DND-41 (cell line): ENCODE results near the gene FOXN3.

Experiments used
- ATAC-seq: fragments of 200-7000 bp; cut with Tn5 transposase; 3 replicates; pipeline ENCODE4 v1.9.1; 2021; ENCODE audit warnings: low read depth; ENCODE audit not compliant: insufficient read depth
- DNase-seq: peaks from one replicate; pipeline ENCODE4 v3.0.0-alpha.2; 2020
- H2AFZ ChIP-seq: 2 replicates; pipeline ENCODE4 v1.6.0; 2012; ENCODE audit warnings: low read depth, low read length
- H3K27ac ChIP-seq: 2 replicates; pipeline ENCODE4 v1.5.1; 2012; ENCODE audit warnings: low read length, inconsistent platforms
- H3K27me3 ChIP-seq: fragments of 200-600 bp; sonication (generic); 2 replicates; pipeline ENCODE4 v1.6.0; 2012; ENCODE audit warnings: low read length, mild to moderate bottlenecking, inconsistent platforms; ENCODE audit not compliant: insufficient read depth, poor library complexity
- H3K36me3 ChIP-seq: 2 replicates; pipeline ENCODE4 v1.5.1; 2012; ENCODE audit warnings: low read length, inconsistent platforms; ENCODE audit not compliant: insufficient read depth
- H3K4me1 ChIP-seq: 2 replicates; pipeline ENCODE4 v1.5.1; 2012; ENCODE audit warnings: mild to moderate bottlenecking, low read length; ENCODE audit not compliant: insufficient read depth
- H3K4me2 ChIP-seq: 2 replicates; pipeline ENCODE4 v1.6.0; 2012; ENCODE audit warnings: mild to moderate bottlenecking, moderate library complexity, low read length, inconsistent platforms; ENCODE audit not compliant: insufficient read depth
- H3K4me3 ChIP-seq, 2 experiments: fragments of 200-600 bp in 1 of 2; shearing (Covaris generic) in 1 of 2; 2 replicates each; pipeline ENCODE4 v1.5.1; 2012 to 2016; ENCODE audit warnings: inconsistent platforms in 2 of 2, low read length in 2 of 2, mild to moderate bottlenecking in 2 of 2, low read depth in 1 of 2, moderate library complexity in 1 of 2
- H3K79me2 ChIP-seq: 2 replicates; pipeline ENCODE4 v1.6.0; 2012; ENCODE audit warnings: low read length, inconsistent platforms; ENCODE audit not compliant: insufficient read depth
- H3K9ac ChIP-seq: 2 replicates; pipeline ENCODE4 v1.6.0; 2012; ENCODE audit warnings: low read depth, mild to moderate bottlenecking, inconsistent platforms, low read length, moderate library complexity
- H3K9me3 ChIP-seq: 2 replicates; pipeline ENCODE4 v1.5.1; 2012; ENCODE audit warnings: low read length, moderate library complexity, mild to moderate bottlenecking, inconsistent platforms; ENCODE audit not compliant: insufficient read depth, severe bottlenecking
- H4K20me1 ChIP-seq: 2 replicates; pipeline ENCODE4 v1.6.0; 2012; ENCODE audit warnings: low read length; ENCODE audit not compliant: insufficient read depth
- CTCF ChIP-seq: IDR thresholded peaks from 2 replicates; pipeline ENCODE4 v1.5.1; 2012; ENCODE audit warnings: borderline replicate concordance, low read length, moderate library complexity, mild to moderate bottlenecking; ENCODE audit not compliant: poor library complexity, severe bottlenecking; ENCODE audit errors: extremely low read depth
- EZH2 ChIP-seq: IDR thresholded peaks from 3 replicates; pipeline ENCODE4 v1.6.1; 2012; ENCODE audit warnings: borderline replicate concordance, low read depth, mild to moderate bottlenecking, moderate library complexity, low read length, inconsistent platforms; ENCODE audit not compliant: severe bottlenecking

Gene FOXN3

GRCh38 chr14:89440986-89441909 lies 24.2 kb upstream of the FOXN3 start:
- no peaks in the 10 kb centered on the region for H3K79me2 ChIP-seq
- H3K27ac ChIP-seq: no peak overlapping the region
- no peaks in the 10 kb centered on the region for H3K36me3 ChIP-seq
- no peaks in the 10 kb centered on the region for H4K20me1 ChIP-seq
- TF ChIP-seq CTCF (no peak), EZH2 (no peak)
- no peak overlapping the region for H2AFZ ChIP-seq
- no peaks in the 10 kb centered on the region for H3K9me3 ChIP-seq
- no peak for DNase-seq
- H3K4me3 ChIP-seq: no peak overlapping the region
- H3K4me2 ChIP-seq: no peak overlapping the region
- H3K4me1 ChIP-seq: no peaks in the 10 kb centered on the region
- no peak overlapping the region for H3K9ac ChIP-seq
- H3K27me3 ChIP-seq: no peaks in the 10 kb centered on the region
- ATAC-seq: no peak

- Histone ChIP-seq H3K4me3 (no peak overlapping the region), H3K9ac (no peak overlapping the region), H3K36me3 (no peaks in the 10 kb centered on the region), H3K4me2 (no peak overlapping the region), H3K27ac (peak overlapping the region; percentile 32; the same call in 1 of the 2 replicates), H3K27me3 (no peaks in the 10 kb centered on the region), H2AFZ (no peak overlapping the region), H3K9me3 (no peaks in the 10 kb centered on the region), H4K20me1 (no peaks in the 10 kb centered on the region), H3K79me2 (peaks cover 13% of the 10 kb centered on the region), H3K4me1 (peaks cover 13% of the 10 kb centered on the region)
- DNase-seq: no peak
- no peak for ATAC-seq
- TF ChIP-seq CTCF: no peak
- no peak for TF ChIP-seq EZH2
These were observed 19.0 kb upstream of the FOXN3 start for GRCh38 chr14:89435892-89436656.

GRCh38 chr14:89435492-89435891 lies 18.5 kb upstream of the FOXN3 start:
- TF ChIP-seq EZH2 (no peak), CTCF (no peak)
- no peak overlapping the region for H3K4me3 ChIP-seq
- H4K20me1 ChIP-seq: no peaks in the 10 kb centered on the region
- no peaks in the 10 kb centered on the region for H3K9me3 ChIP-seq
- H3K4me1 ChIP-seq: peaks cover 18% of the 10 kb centered on the region
- ATAC-seq (no peak), DNase-seq (no peak)
- H3K79me2 ChIP-seq: peaks cover 13% of the 10 kb centered on the region
- no peak overlapping the region for H3K4me2 ChIP-seq
- H3K27me3 ChIP-seq: no peaks in the 10 kb centered on the region
- H3K36me3 ChIP-seq: no peaks in the 10 kb centered on the region
- H3K9ac ChIP-seq: no peak overlapping the region
- no peak overlapping the region for H2AFZ ChIP-seq
- peak overlapping the region; percentile 32; the same call in 1 of the 2 replicates for H3K27ac ChIP-seq
